Right atrium auricular region (tissue), 2 donors: ENCODE results near the gene STRADA. TPM values are rescaled to one million over a fixed set of nuclear protein-coding genes. Genes with fewer than 3 reads are reported as not detected.

ENCODE experiments used
- DNase-seq: peaks from one replicate; pipeline ENCODE4 v3.0.0-alpha.2; 2019; ENCODE audit warnings: low spot score
- H3K27ac ChIP-seq, 2 donors: fragments of 200-600 bp; sonication (generic); 1 replicate in 1 of 2; 2 replicates in 1 of 2; pipeline ENCODE4 v1.5.1; 2016 to 2019
- H3K27me3 ChIP-seq, 2 donors: fragments of 200-600 bp; sonication (generic); one replicate each; pipeline versions ENCODE4 v1.5.1 to v1.6.0; 2017 to 2019
- H3K36me3 ChIP-seq: fragments of 200-600 bp; sonication (generic); one replicate; pipeline ENCODE4 v1.5.1; 2016
- H3K4me1 ChIP-seq, 2 donors: fragments of 200-600 bp; sonication (generic); one replicate each; pipeline versions ENCODE4 v1.5.1 to v1.6.0; 2017 to 2019
- H3K4me3 ChIP-seq, 2 donors: fragments of 200-600 bp; sonication (generic); 1 replicate in 1 of 2; 2 replicates in 1 of 2; pipeline ENCODE4 v1.5.1; 2017 to 2019; ENCODE audit warnings: mild to moderate bottlenecking in 1 of 2, moderate library complexity in 1 of 2
- H3K9me3 ChIP-seq, 2 donors: fragments of 200-600 bp; sonication (generic); one replicate each; pipeline ENCODE4 v1.5.1; 2019
- CTCF ChIP-seq, 2 donors: fragments of 200-600 bp; sonication (generic); IDR thresholded peaks; one replicate each; pipeline ENCODE4 v1.5.1; 2019; ENCODE audit warnings: antibody characterized with exemption in 2 of 2
- total RNA-seq, 2 donors: library from RNA; depleted of rRNA; stranded (reverse); fragments of >200 nt; gene quantifications; one replicate each; pipeline ENCODE4 v1.1.0, GENCODE V29; 2016

Gene STRADA
- total RNA-seq, 2 donors from 2014 or later, result 13.1 to 14.4 TPM

- H3K27me3 ChIP-seq, result no peaks in the 10 kb centered on the region
Measured at GRCh38 chr17:63764716-63765115, 23.1 kb upstream of the STRADA start.

GRCh38 chr17:63762161-63763078, 20.8 kb upstream of the STRADA start:
- H3K27ac ChIP-seq, result no peak overlapping the region

More at GRCh38 chr17:63764716-63765115, 23.1 kb upstream of the STRADA start:
- Histone ChIP-seq H3K4me3 (no peak overlapping the region), H3K4me1 (peaks cover 0 to 29% of the 10 kb centered on the region in 2 donors), H3K9me3 (no peaks in the 10 kb centered on the region), H3K27ac (no peak overlapping the region), H3K36me3 (peaks cover 58% of the 10 kb centered on the region)
- no peak for DNase-seq
- TF ChIP-seq CTCF (IDR thresholded peaks at IDR 0.05), result no peak

DNA sequence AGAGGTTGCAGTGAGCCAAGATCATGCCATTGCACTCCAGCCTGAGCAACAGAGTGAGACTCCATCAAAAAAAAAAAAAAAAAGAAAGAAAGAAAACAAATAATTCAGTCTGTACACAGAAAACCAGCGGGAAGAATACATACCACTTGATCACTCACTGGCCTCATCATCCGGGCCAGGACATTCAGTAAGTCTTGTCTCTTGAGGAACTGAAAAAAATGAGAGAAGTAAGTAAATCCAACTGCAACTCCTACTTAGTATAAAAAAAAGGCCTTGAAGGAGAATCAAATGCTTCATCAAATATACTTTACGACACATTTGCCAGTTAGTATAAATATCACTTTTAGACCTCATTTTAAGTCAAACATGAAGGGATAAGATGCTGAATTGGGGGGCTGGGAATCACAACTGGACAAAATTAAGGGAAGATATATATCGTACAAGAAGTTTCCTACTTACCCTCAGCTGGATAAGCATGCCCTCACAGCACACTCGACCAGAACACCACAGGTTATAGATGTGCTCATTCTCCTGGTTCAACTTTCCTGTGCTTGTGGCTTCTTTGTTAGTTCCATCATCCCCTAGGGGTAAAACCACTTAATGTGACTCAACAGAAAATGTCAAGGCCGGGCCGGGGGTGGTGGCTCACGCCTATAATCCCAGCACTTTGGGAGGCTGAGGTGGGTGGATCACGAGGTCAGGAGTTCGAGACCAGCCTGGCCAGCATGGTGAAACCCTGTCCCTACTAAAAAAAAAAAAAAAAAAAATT, 19.4 kb upstream of the STRADA start:
- no peak for TF ChIP-seq CTCF (IDR thresholded peaks at IDR 0.05)
- no peak for DNase-seq

More at GRCh38 chr17:63762161-63763078, 20.8 kb upstream of the STRADA start:
- H3K4me1 ChIP-seq, result peaks cover 0 to 10% of the 10 kb centered on the region in 2 donors
- TF ChIP-seq CTCF (IDR thresholded peaks at IDR 0.05), result no peak
- H3K27me3 ChIP-seq, result no peaks in the 10 kb centered on the region
- peaks cover 72% of the 10 kb centered on the region for H3K36me3 ChIP-seq
- H3K4me3 ChIP-seq, result no peak overlapping the region
- no peaks in the 10 kb centered on the region for H3K9me3 ChIP-seq
- DNase-seq, result no peak

DNA sequence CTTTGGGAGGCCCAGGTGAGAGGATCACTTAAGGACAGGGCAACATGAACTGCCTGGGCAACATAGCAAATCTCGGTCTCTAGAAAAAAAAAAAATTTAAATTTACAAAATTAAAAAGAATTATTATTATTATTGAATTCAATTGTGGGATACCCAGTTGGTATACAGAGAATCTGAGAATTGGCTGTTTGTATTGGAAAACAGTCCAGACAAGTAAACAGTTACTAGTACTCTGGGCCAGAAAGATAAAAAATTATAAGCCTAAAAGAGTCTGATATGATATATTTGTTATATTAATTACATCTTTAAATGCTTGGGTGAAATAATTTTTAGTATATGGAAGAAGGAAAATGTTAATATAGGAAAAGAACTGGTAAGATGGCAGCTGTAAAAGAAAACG, 16.8 kb upstream of the STRADA start:
- H3K4me1 ChIP-seq, result no peaks in the 10 kb centered on the region
- no peak overlapping the region for H3K4me3 ChIP-seq
- DNase-seq, result no peak
- H3K9me3 ChIP-seq, result no peaks in the 10 kb centered on the region
- no peaks in the 10 kb centered on the region for H3K27me3 ChIP-seq
- H3K27ac ChIP-seq, result no peak overlapping the region
- no peak for TF ChIP-seq CTCF (IDR thresholded peaks at IDR 0.05)
- peaks cover 83% of the 10 kb centered on the region for H3K36me3 ChIP-seq

More for the DNA sequence above, 19.4 kb upstream of the STRADA start:
- Histone ChIP-seq H3K4me1 (no peaks in the 10 kb centered on the region), H3K36me3 (peaks cover 80% of the 10 kb centered on the region), H3K27ac (no peak overlapping the region), H3K27me3 (no peaks in the 10 kb centered on the region), H3K9me3 (no peaks in the 10 kb centered on the region), H3K4me3 (no peak overlapping the region)

GRCh38 chr17:63754046-63754445, 12.4 kb upstream of the STRADA start:
- Histone ChIP-seq H3K9me3 (no peaks in the 10 kb centered on the region), H3K36me3 (peaks cover 74% of the 10 kb centered on the region), H3K4me3 (no peak overlapping the region), H3K27ac (no peak overlapping the region), H3K27me3 (no peaks in the 10 kb centered on the region), H3K4me1 (no peaks in the 10 kb centered on the region)
- TF ChIP-seq CTCF (IDR thresholded peaks at IDR 0.05), result no peak
- DNase-seq, result no peak
